HepG2 (cell line): ENCODE results near the gene MC4R. TPM values are rescaled to one million over a fixed set of nuclear protein-coding genes. Genes with fewer than 3 reads are reported as not detected.

Source experiments
- ATAC-seq: fragments of 200-7000 bp; cut with Tn5 transposase; 3 replicates; pipeline ENCODE4 v1.9.1; 2020; ENCODE audit warnings: mild to moderate bottlenecking, moderate library complexity
- BruUV-seq: library from RNA; stranded (reverse); fragments of 400-500 nt; replicated peaks from 2 replicates; lab custom pipeline; 2021; lab: Mats Ljungman, UMichigan
- CTCF ChIA-PET: fragments of 300-600 bp; formaldehyde crosslinking; extraction: SDS; loops from one replicate; lab custom pipeline; 2021; ENCODE audit warnings: low total read pairs, inconsistent platforms, low intra/inter-chr PET ratio; lab: Yijun Ruan, JAX
- POLR2A ChIA-PET: fragments of 350-600 bp; sonication (Branson Sonifier 250); formaldehyde crosslinking; loops from one replicate; lab custom pipeline; 2020; ENCODE audit warnings: antibody characterized with exemption, inconsistent platforms; lab: Yijun Ruan, JAX
- DNase-seq: peaks from one replicate; pipeline ENCODE4 v3.0.0-alpha.2; 2015; ENCODE audit warnings: low spot score
- FAIRE-seq: peaks from 3 replicates; lab custom pipeline; 2011; peaks lifted over from hg19 to GRCh38; lab: Jason Lieb, UNC
- H2AFZ ChIP-seq: one replicate; pipeline ENCODE4 v1.6.1; 2011; ENCODE audit warnings: low read length, inconsistent platforms
- H3K27ac ChIP-seq: fragments of 300-600 bp; 3 replicates; pipeline ENCODE4 v1.8.0; 2011; ENCODE audit warnings: mixed run types, mild to moderate bottlenecking, mixed read lengths, low read length, inconsistent platforms; ENCODE audit not compliant: insufficient read depth; ENCODE audit errors: extremely low read length
- H3K27me3 ChIP-seq, 2 experiments: fragments of 200-600 bp in 1 of 2; 2 replicates in 1 of 2; 3 replicates in 1 of 2; pipeline versions ENCODE4 v1.6.0 to v1.8.0; 2011; ENCODE audit warnings: low read length in 2 of 2, mild to moderate bottlenecking in 2 of 2, moderate library complexity in 2 of 2, inconsistent platforms in 1 of 2; ENCODE audit not compliant: insufficient read depth in 2 of 2, control insufficient read depth in 1 of 2
- H3K36me3 ChIP-seq, 2 experiments: fragments of 200-600 bp in 1 of 2; replicated peaks in 1 of 2; 2 replicates in 1 of 2; 3 replicates in 1 of 2; pipeline versions ENCODE4 v1.5.1 to v1.8.0; 2011; ENCODE audit warnings: low read length in 2 of 2, inconsistent platforms in 1 of 2; ENCODE audit not compliant: insufficient read depth in 2 of 2, control insufficient read depth in 1 of 2
- H3K4me1 ChIP-seq: 2 replicates; pipeline ENCODE4 v1.5.1; 2012; ENCODE audit warnings: low read length, inconsistent platforms; ENCODE audit not compliant: insufficient read depth
- H3K4me2 ChIP-seq: 2 replicates; pipeline ENCODE4 v1.6.0; 2011; ENCODE audit warnings: low read depth, low read length, inconsistent platforms
- H3K4me3 ChIP-seq, 3 experiments: fragments of 200-600 bp in 1 of 3; sonication (generic), shearing (Covaris generic) in 1 of 3; replicated peaks in 1 of 3; 2 replicates each; pipeline ENCODE4 v1.5.1; 2011 to 2016; ENCODE audit warnings: low read length in 3 of 3, inconsistent platforms in 2 of 3, low read depth in 2 of 3, mild to moderate bottlenecking in 2 of 3, control low read depth in 1 of 3, mixed read lengths in 1 of 3; ENCODE audit not compliant: insufficient read depth in 1 of 3
- H3K79me2 ChIP-seq: one replicate; pipeline ENCODE4 v1.6.1; 2011; ENCODE audit warnings: low read length, inconsistent platforms; ENCODE audit not compliant: insufficient read depth
- H3K9ac ChIP-seq: 2 replicates; pipeline ENCODE4 v1.6.0; 2011; ENCODE audit warnings: mild to moderate bottlenecking, low read depth, low read length, inconsistent platforms; ENCODE audit not compliant: insufficient read depth
- H3K9me3 ChIP-seq: 2 replicates; pipeline ENCODE4 v1.5.1; 2012; ENCODE audit warnings: mild to moderate bottlenecking, low read length
- H4K20me1 ChIP-seq: 2 replicates; pipeline ENCODE4 v1.6.0; 2011; ENCODE audit warnings: inconsistent platforms, mild to moderate bottlenecking, low read length, moderate library complexity; ENCODE audit not compliant: insufficient read depth
- ATF2 ChIP-seq: sonication (generic); formaldehyde crosslinking; IDR thresholded peaks from 2 replicates; pipeline ENCODE4 v1.4.0; 2020; ENCODE audit warnings: missing genetic modification reagents
- CBX2 ChIP-seq, 2 experiments: fragments of 200-600 bp in 1 of 2; sonication (generic); formaldehyde crosslinking in 1 of 2; IDR thresholded peaks; 2 replicates each; pipeline versions ENCODE4 v1.7.0 to v1.8.1; 2018 to 2022; ENCODE audit warnings: low read depth in 2 of 2, low read length in 1 of 2, mild to moderate bottlenecking in 1 of 2, missing genetic modification reagents in 1 of 2
- FOXJ3 ChIP-seq: sonication (generic); formaldehyde crosslinking; IDR thresholded peaks from 2 replicates; pipeline ENCODE4 v1.4.0; 2020; ENCODE audit warnings: missing genetic modification reagents, mild to moderate bottlenecking, borderline replicate concordance
- HNRNPL ChIP-seq: fragments of 200-400 bp; formaldehyde crosslinking; IDR thresholded peaks from 2 replicates; pipeline ENCODE4 v1.6.1; 2017; ENCODE audit warnings: mild to moderate bottlenecking, low read depth, low read length
- HOXA5 ChIP-seq: sonication (generic); formaldehyde crosslinking; IDR thresholded peaks from 2 replicates; pipeline ENCODE4 v1.4.0; 2020; ENCODE audit warnings: missing genetic modification reagents
- PBX2 ChIP-seq: IDR thresholded peaks from 2 replicates; pipeline ENCODE4 v1.6.1; 2016; ENCODE audit warnings: control low read depth
- PCBP2 ChIP-seq: fragments of 200-400 bp; formaldehyde crosslinking; optimal IDR thresholded peaks from 2 replicates; pipeline ENCODE3; 2018; ENCODE audit warnings: low read length, low read depth; ENCODE audit not compliant: poor library complexity, severe bottlenecking
- RBM39 ChIP-seq: fragments of 200-400 bp; formaldehyde crosslinking; IDR thresholded peaks from one replicate; pipeline ENCODE4 v1.6.1; 2018; ENCODE audit warnings: antibody characterized with exemption, mild to moderate bottlenecking, low read depth, low read length; ENCODE audit not compliant: poor library complexity, severe bottlenecking
- ZFP62 ChIP-seq: sonication (generic); formaldehyde crosslinking; IDR thresholded peaks from 2 replicates; pipeline ENCODE4 v1.4.0; 2020; ENCODE audit warnings: missing genetic modification reagents
- ZNF530 ChIP-seq: sonication (generic); formaldehyde crosslinking; IDR thresholded peaks from 2 replicates; pipeline ENCODE4 v1.5.0; 2020; ENCODE audit warnings: low read depth, mild to moderate bottlenecking, missing genetic modification reagents
- ZNF543 ChIP-seq: sonication (generic); formaldehyde crosslinking; IDR thresholded peaks from 2 replicates; pipeline ENCODE4 v1.4.0; 2020; ENCODE audit warnings: mild to moderate bottlenecking, missing genetic modification reagents
- ZNF556 ChIP-seq: sonication (generic); formaldehyde crosslinking; IDR thresholded peaks from 2 replicates; pipeline ENCODE4 v1.4.0; 2020; ENCODE audit warnings: mild to moderate bottlenecking, missing genetic modification reagents, borderline replicate concordance
- ZNF607 ChIP-seq: sonication (generic); formaldehyde crosslinking; IDR thresholded peaks from 2 replicates; pipeline ENCODE4 v1.5.1; 2020; ENCODE audit warnings: missing genetic modification reagents, mild to moderate bottlenecking, borderline replicate concordance
- ZNF7 ChIP-seq: IDR thresholded peaks from 2 replicates; pipeline ENCODE4 v1.6.1; 2016; ENCODE audit warnings: missing biosample characterization, missing genetic modification reagents
- ZNF703 ChIP-seq: sonication (generic); formaldehyde crosslinking; IDR thresholded peaks from 2 replicates; pipeline ENCODE4 v1.5.1; 2020; ENCODE audit warnings: missing genetic modification reagents, mild to moderate bottlenecking, moderate library complexity, borderline replicate concordance
- ZNF766 ChIP-seq: sonication (generic); formaldehyde crosslinking; IDR thresholded peaks from 2 replicates; pipeline ENCODE4 v1.5.0; 2020; ENCODE audit warnings: missing genetic modification reagents, borderline replicate concordance
- WGBS: methylation state at CpG from one replicate; pipeline ENCODE4 v1.1.6; 2017; ENCODE audit warnings: low lambda C conversion rate; 5-methylcytosine and 5-hydroxymethylcytosine counted together
- in situ Hi-C: cut with HindIII; loops from 2 replicates; pipeline ENCODE4 v1.10.0; 2017; ENCODE audit warnings: low pct_unique_long_range_greater_than_20kb; ENCODE audit not compliant: extremely low pct_ligation_motif_present
- intact Hi-C: fragments of 100-400 bp; cut with micrococcal nuclease; formaldehyde crosslinking; loops from one replicate; pipeline ENCODE4 v1.10.0; 2022; ENCODE audit not compliant: unreplicated experiment
- polyA plus RNA-seq, 8 experiments: library from polyadenylated mRNA; depleted of rRNA in 3 of 8; stranded (reverse) in 7 of 8; unstranded in 1 of 8; fragments of >200 nt; fragmentation: Illumina TruSeq in 4 of 8; extraction: Trizol in 4 of 8; gene quantifications; 2 replicates each; pipeline versions ENCODE4 v1.2.1 to v1.2.3, GENCODE V29; 2011 to 2016; ENCODE audit warnings: low read depth in 4 of 8, missing spikeins in 1 of 8, mixed read lengths in 1 of 8; ENCODE audit not compliant: insufficient read depth in 1 of 8
- total RNA-seq, 5 experiments: library from RNA; depleted of rRNA; stranded (reverse); fragments of >200 nt; fragmentation: Illumina TruSeq; extraction: Trizol; gene quantifications; 2 replicates each; pipeline ENCODE4 v1.2.3, GENCODE V29; 2016; ENCODE audit warnings: low read depth in 1 of 5

Gene MC4R
- total and polyA plus RNA-seq, 2 of the 13 experiments (the other 11 are each of a cell fraction or from before 2014, with no cell fraction given) = not detected

GRCh38 chr18:60404486-60405085 lies 32.0 kb upstream of the MC4R start:
- CTCF ChIA-PET = no interaction called here
- Histone ChIP-seq H3K9ac (no peak overlapping the region), H3K4me2 (no peak overlapping the region), H3K9me3 (no peaks in the 10 kb centered on the region), H3K36me3 (no peaks in the 10 kb centered on the region), H3K4me1 (no peaks in the 10 kb centered on the region), H3K27ac (no peak overlapping the region), H3K79me2 (no peaks in the 10 kb centered on the region), H4K20me1 (no peaks in the 10 kb centered on the region), H3K4me3 (no peak overlapping the region), H2AFZ (no peak overlapping the region), H3K27me3 (no peaks in the 10 kb centered on the region)
- no peak for TF ChIP-seq FOXJ3
- 5% methylated on average over 6 of the region's 6 CpGs for WGBS
- in situ Hi-C loops = no loop called here
- FAIRE-seq (no peak), ATAC-seq (no peak), DNase-seq (no peak)
- no TSS peak for BruUV-seq
- intact Hi-C loops = no loop called here
- POLR2A ChIA-PET = no interaction called here

GRCh38 chr18:60401346-60401745 lies 28.8 kb upstream of the MC4R start:
- Histone ChIP-seq H3K79me2 (no peaks in the 10 kb centered on the region), H3K27ac (no peak overlapping the region), H3K9ac (no peak overlapping the region), H3K36me3 (no peaks in the 10 kb centered on the region), H4K20me1 (no peaks in the 10 kb centered on the region), H3K4me1 (no peaks in the 10 kb centered on the region), H3K27me3 (no peaks in the 10 kb centered on the region), H3K4me3 (no peak overlapping the region), H3K4me2 (no peak overlapping the region), H3K9me3 (no peaks in the 10 kb centered on the region), H2AFZ (no peak overlapping the region)
- in situ Hi-C loops (no loop called here), intact Hi-C loops (no loop called here)
- no peak for DNase-seq
- no peak for ATAC-seq
- ChIA-PET POLR2A (no interaction called here), CTCF (no interaction called here)
- no peak for FAIRE-seq
- no TSS peak for BruUV-seq
- TF ChIP-seq ATF2 (CRISPR knock-in tag) (no peak), HNRNPL (no peak), ZNF703 (no peak), HOXA5 (CRISPR knock-in tag) (no peak), ZNF556 (CRISPR knock-in tag) (no peak), ZNF607 (CRISPR knock-in tag) (no peak), PBX2 (CRISPR knock-in tag) (no peak), ZNF543 (CRISPR knock-in tag) (no peak), ZFP62 (CRISPR knock-in tag) (no peak), ZNF7 (no peak), PCBP2 (no peak), ZNF766 (CRISPR knock-in tag) (no peak), ZNF530 (no peak), RBM39 (no peak), CBX2 (IDR thresholded peaks at IDR 0.05; ENCODE audit: low read depth, low read length) (no peak), CBX2 (CRISPR knock-in tag; IDR thresholded peaks at IDR 0.05; ENCODE audit: low read depth) (no peak)
